GM10266 (cell line): ENCODE results near the gene TMEM37.

Experiments used
- DNase-seq: peaks from one replicate; pipeline ENCODE4 v3.0.0; 2012; ENCODE audit errors: extremely low spot score
- TF ChIP-seq, protein P1 (sequence below): IDR thresholded peaks from 2 replicates; pipeline ENCODE4 v1.5.1; 2012; ENCODE audit warnings: mild to moderate bottlenecking, low read depth; ENCODE audit not compliant: control insufficient read depth, insufficient read depth; ENCODE audit errors: missing control alignments

TMEM37 gene

DNA sequence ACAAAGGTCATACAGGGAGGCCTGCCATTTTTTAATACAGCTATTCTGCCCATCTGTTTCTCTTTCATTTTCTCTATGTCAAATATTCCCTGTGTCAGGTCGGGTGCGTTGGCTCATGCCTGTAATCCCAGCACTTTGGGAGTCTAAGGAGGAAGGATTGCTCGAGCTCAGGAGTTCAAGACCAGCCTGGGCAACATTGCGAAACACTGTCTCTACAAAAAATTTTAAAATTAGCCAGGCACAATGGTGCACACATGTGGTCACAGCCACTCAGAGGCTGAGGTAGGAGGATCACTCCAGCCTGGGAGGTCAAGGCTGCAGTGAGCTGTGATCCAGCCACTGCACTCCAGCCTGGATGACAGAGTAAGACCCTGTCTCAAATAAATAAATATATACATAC, 34.7 kb downstream of the TMEM37 start:
- no peak for DNase-seq
- TF ChIP-seq, protein P1, sequence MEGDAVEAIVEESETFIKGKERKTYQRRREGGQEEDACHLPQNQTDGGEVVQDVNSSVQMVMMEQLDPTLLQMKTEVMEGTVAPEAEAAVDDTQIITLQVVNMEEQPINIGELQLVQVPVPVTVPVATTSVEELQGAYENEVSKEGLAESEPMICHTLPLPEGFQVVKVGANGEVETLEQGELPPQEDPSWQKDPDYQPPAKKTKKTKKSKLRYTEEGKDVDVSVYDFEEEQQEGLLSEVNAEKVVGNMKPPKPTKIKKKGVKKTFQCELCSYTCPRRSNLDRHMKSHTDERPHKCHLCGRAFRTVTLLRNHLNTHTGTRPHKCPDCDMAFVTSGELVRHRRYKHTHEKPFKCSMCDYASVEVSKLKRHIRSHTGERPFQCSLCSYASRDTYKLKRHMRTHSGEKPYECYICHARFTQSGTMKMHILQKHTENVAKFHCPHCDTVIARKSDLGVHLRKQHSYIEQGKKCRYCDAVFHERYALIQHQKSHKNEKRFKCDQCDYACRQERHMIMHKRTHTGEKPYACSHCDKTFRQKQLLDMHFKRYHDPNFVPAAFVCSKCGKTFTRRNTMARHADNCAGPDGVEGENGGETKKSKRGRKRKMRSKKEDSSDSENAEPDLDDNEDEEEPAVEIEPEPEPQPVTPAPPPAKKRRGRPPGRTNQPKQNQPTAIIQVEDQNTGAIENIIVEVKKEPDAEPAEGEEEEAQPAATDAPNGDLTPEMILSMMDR, result no peak

DNA sequence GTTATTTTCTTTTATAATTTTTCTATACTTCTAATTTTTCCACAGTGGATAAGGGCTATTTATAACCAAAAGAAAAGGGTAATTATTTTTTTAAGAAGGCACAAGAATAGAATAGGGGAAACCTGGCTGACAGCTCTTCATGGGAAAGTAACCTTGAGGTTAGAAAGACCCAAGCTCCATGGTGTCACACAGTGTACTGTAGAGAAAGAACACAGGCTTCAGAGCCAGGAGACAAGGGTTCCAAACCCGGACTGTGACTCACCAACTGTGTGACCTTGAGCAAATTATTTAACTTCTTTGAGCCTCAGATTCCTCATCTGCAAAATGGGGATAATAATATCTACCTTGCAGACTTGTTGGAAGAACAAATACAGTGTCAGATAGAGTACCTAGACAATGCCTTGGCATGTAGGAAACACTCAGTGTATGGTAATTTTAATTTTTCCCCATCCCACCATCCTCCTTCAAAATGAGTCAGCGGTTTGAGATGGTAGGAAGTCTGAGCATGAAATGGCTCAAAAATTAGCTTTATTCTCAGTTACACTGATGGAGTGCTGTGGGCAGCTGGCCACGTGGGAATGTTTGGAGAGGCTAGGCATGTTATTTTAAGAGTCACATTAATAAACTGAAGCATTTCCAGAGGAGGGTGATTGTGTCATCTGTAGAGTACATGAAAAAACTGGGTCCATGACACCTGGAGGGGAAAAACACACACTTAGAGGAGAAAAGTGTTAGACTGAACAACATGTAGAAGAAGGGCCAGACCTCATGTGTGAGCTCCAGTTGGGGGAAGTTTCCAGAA, 36.7 kb downstream of the TMEM37 start:
- TF ChIP-seq, protein P1, result no peak
- DNase-seq, result no peak

DNA sequence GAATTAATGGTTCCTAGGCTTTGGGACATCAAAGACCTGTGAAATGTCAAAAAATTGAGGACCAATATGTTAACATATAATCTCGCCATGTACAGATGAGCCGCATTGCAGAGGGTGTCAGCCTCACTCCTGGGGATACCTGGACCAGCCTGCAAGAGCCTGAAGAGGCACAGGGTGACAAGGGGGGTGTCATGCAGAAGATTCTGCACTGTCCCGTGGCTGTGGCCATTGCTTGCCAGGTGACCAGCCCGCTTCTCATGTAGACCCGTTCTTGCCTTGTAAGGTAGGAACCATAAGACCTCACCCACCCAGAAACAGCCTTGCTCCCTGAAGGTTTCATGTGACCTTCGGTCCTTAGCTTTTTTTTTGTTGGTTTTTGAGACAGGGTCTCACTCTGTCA, 37.5 kb downstream of the TMEM37 start:
- DNase-seq, result no peak
- TF ChIP-seq, protein P1, result no peak

DNA sequence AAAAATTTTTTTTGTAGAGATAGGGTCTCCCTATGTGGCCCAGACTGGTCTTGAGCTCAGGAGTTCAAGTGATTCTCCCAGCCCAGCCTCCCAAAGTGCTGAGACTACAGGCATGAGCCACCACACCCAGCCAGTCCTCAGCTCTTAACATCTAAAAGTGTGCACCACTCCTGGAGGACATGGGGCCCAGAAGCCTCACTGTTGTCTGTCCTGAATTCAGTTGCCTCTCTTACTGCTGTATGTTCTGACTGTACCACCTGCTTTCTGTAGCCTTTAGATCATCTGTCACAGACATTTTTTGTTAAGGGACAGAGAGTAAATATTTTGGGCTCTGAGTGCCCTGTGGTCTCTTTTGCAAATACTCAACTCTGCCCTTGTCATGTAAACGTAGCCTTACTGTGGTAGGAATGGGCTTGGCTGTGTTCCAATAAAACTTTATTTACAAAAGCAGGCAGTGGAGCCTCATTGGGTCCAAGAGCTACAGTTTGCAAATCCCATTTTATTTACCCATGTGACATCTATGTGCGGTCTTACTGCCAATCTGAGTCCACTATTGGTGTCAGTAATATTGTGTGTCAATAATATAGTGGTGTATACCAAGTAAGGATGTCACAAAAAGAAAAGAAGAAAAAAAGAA, 38.1 kb downstream of the TMEM37 start:
- TF ChIP-seq, protein P1, result no peak
- no peak for DNase-seq

DNA sequence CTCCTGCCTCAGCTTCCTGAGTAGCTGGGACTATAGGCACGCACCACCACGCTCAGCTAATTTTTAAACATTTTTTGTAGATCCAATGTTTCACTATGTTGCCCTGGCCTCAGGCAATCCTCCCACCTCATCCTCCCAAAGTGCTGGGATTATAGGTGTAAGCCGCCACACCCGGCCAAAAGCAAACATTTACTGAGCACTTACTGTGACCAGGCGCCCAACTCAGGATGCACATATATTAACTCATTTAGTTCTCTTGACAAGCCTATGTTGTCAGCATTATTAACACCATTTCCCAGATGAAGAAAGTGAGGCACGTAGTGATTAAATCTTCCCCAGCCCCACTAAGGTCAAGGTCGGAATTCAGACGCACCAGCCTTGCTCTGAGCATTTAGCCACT, 41.1 kb downstream of the TMEM37 start:
- TF ChIP-seq, protein P1, result no peak
- no peak for DNase-seq

DNA sequence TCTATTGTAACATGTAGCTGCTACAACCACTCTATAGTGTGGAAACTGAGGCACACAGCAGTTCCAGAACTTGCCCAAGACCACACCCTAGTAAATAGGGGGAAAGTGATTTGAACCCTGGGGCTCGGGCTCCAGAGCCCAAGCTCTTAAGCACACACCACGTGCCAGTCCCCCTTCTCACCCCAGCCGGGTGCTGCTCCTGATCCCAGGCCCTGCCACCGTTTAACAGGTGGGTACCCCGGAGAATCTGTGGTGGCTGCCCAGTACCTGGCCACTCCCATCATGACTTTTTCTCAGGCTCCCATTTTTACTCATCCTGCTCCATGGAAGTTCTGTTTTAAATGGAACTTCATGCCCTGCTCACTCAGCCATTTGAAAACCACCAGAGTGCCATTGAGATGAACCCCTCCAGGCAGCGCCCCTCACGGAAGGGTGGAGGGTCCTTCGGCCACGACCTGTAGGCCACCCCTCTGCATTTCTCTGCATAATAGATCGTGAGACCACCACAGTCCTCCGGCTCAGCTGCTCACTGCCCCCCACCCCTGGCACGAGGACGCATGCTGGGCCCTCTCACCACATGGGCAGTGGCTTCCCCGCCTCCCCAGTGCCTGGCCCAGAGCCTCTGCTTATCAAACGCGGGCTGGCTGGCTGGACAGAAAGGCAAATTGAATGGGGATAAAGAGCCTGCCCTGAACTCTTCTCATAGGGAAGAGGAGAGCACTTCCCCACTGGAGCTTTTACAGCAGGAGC, 42.1 kb downstream of the TMEM37 start:
- TF ChIP-seq, protein P1, result no peak
- no peak for DNase-seq
